GM21723 (cell line): ENCODE results near the gene OGDHL.
"Not testable (repeated sequence)": the region's sequence is repeated elsewhere in the genome, so short reads cannot be mapped to it uniquely, and the experiment has no call there.

Experiments used
- ATAC-seq: cut with Tn5 transposase; IDR thresholded peaks from one replicate; pipeline ENCODE4 v1.9.1; 2021; ENCODE audit warnings: mild to moderate bottlenecking, moderate library complexity; ENCODE audit not compliant: unreplicated experiment

The OGDHL gene

DNA sequence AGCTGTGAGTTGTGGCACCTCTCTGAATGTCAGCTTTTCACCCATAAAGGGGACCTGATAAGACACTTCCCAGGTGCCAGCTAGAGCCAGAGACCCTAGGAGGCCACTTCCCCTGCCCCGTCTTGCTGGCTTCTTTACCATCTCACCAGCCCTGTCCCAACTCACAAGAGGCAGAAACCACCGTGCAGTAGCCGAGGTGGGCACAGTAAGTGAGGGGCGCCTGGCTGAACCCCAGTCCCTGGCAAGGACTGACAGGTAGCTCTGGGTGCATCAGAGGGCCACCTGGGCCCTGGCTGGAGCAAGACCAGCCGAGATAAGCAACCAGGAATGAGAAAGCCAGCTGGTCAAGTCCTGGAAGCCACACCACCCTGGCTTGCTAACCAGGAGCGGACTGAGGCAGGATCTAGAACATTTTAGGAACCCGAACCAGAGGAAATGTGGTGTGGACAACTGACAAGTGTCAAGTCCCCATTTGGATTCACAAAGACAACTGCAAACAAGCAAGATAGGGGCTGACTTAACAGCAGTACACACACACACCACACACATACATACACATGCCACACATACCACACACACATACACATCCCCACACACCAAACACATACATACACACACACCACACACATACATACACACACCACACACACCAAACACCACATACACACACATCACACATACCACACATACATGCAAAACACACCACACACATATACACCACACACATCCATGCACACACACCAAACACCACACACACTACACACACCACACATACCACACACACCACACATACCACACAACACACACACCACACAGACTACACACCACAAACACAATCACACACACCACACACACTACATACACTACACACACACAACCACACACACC is 20.8 kb downstream of the OGDHL start:
- ATAC-seq: no peak

GRCh38 chr10:49740346-49741107 is 21.6 kb downstream of the OGDHL start:
- ATAC-seq: no peak

GRCh38 chr10:49739426-49739825 is 22.7 kb downstream of the OGDHL start:
- no peak for ATAC-seq

- ATAC-seq: no peak
Observed at GRCh38 chr10:49738616-49739360, 23.3 kb downstream of the OGDHL start.

GRCh38 chr10:49737474-49738201 is 24.5 kb downstream of the OGDHL start:
- no peak for ATAC-seq

DNA sequence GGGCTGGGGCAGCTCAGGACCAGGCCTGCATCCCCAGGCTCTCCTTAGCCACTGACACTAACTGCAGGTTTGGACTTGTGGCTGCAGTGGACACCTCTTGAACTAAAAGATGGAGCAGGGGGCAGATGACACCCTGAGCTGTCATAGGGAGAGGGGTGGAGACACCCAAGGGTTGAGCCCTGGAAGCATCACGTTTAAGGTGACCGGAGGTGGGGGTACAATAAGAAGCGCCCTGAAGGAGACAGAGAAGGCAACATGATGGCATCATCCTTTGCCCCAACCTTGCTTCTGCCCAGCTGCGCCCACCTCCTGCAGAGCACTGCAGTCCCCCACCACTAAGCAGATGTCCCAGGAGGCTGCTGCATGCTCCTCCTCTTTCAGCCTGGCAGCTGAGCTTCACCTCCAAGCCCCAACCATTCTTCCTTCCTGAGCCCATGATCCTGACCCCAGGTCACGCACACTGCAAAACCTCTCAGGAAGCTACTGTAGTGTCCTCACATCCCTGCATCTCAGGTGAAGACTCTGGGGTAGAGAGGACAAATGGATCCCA is 25.5 kb downstream of the OGDHL start:
- no peak for ATAC-seq

GRCh38 chr10:49735848-49736563 is 26.1 kb downstream of the OGDHL start:
- no peak for ATAC-seq

GRCh38 chr10:49735161-49735560 is 27.0 kb downstream of the OGDHL start:
- ATAC-seq: no peak

DNA sequence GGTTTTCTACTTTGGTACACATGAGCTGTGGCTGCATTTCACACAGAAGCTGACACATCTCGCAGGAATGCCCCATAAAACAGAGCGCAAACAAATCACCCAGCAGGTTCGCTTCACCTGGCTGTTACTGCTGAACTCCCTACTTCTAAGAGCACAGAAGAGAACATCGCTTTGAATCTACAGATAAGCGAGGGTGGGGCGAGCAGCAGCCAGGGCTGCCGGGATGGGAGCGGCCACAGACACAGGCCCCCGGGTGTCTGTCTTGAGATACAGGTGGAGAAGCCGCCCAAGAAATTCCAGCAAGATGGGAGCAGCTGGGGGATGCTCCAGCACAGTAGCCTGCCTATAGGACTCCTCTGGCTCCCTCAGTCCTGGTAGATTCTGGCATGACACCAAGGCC is 27.4 kb downstream of the OGDHL start:
- no peak for ATAC-seq

- no peak for ATAC-seq
Observed at GRCh38 chr10:49733866-49734265, 28.3 kb downstream of the OGDHL start.

- no peak for ATAC-seq
Observed at GRCh38 chr10:49726593-49726992, 35.5 kb downstream of the OGDHL start.

DNA sequence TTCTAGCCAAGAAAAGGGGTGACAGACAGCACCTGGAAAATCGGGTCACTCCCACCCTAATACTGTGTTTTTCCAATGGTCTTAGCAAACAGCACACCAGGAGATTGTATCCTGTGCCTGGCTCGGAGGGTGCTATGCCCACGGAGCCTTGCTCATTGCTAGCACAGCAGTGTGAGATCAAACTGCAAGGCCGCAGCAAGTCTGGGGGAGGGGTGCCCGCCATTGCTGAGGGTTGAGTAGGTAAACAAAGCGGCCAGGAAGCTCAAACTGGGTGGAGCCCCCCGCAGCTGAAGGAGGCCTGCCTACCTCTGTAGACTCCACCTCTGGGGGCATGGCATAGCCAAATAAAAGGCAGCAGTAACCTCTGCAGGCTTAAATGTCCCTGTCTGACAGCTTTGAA is 47.0 kb downstream of the OGDHL start:
- ATAC-seq: not testable (repeated sequence)

DNA sequence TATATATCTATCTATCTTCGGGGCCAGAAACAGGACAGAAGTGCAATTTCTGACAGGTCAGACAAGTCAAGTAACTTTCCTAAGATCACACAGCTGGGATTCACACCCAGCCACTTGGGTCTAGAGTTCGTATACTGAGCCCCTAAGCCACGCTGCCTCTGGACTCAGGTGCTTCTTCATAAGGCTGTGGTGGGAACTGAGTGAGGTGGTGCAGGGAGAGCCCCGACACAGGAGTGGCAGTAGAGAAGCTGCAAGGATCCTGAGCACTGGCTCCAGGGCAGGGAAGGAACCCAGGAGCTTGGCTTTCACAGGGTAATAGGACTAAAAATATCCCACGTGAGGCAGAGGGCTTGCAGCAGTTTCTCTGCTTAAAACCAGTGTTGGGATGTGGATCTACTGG is 48.9 kb downstream of the OGDHL start:
- ATAC-seq: no peak

DNA sequence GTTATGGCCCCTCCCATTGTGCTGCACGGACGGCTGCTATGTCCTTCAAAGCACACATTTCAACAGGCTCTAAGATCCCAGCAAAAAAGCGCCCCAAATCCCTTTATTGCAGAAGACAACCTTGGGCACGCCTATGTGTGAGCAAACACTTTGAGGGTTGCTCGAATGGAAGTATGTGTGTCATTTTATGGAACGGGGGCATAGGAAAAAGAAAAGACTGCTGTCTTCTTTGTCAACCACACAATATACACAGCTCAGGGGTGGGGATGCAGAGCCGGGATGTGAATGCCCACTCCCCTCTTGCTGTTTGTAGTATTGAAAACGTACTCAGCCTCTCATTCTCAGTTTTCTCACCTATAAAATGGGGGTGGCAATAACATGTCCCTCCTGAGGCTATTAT is 50.6 kb downstream of the OGDHL start:
- no peak for ATAC-seq

- ATAC-seq: no peak
Observed at GRCh38 chr10:49710966-49711365, 51.2 kb downstream of the OGDHL start.

DNA sequence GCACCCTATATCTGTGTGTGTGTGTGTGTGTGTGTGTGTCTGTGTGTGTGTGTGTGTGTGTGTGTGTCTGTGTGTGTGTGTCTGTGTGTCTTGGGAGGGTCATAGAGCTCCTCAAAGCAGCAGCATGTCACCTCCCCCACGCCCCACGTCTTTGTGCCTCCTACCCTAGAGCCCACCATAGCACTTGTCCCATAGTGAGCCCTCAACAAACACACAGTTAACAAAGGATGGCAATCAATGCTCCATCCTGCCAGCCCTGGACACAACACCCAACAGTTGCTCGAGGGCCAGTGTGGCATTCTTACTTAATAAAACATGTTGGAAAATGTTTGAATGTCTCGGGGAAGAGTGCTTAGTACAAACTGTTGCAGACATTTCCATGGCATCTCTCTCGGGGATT is 52.2 kb downstream of the OGDHL start:
- ATAC-seq: no peak

GRCh38 chr10:49707585-49707984 is 54.5 kb downstream of the OGDHL start:
- no peak for ATAC-seq

GRCh38 chr10:49700997-49701396 is 61.1 kb downstream of the OGDHL start:
- ATAC-seq: no peak

DNA sequence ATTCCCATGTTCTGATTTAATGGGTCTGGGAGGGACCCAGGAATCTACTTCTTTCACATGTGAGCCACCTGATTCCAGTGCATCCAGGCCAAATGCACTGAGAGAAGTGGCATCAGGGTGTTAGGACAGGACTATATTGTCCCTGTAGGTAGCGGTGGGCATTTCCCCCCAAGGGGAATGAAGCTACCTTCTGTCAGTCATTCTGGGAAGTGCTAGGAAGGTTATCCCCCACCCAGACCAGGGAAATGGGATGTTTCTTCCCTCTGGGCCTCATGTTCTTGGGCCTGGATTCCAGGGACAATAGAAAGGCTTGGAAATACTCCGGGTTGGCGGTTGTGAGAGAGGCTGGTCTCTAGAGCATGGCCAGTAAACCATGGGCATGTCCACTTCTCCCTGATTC is 61.9 kb downstream of the OGDHL start:
- ATAC-seq: no peak

DNA sequence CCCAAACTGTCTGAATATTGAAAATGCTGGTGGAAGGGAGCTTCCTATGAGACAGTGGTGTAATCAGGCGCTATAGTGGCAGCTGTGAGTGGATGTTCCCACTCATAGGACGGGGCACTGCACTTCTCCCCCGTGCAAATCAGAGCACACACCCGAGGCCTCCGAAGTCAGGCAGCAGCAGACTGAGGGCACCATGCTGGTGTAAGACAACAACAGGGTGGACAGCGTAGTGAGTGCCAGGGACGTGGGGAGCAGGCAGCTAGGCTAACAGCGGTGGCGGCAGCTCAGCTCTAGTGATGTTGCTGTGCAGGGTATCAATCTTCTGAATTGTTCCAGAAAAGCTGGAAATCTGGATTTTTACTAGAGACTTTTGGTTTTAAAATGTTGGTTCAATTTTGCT is 63.4 kb downstream of the OGDHL start:
- no peak for ATAC-seq
